A549 (cell line): ENCODE results near the gene RIPPLY3. TPM values are rescaled to one million over a fixed set of nuclear protein-coding genes. Genes with fewer than 3 reads are reported as not detected.

ENCODE experiments used
- ATAC-seq, 2 experiments: fragments of 200-7000 bp in 1 of 2; fragments of >200 bp in 1 of 2; cut with Nextera tagmentation in 1 of 2; cut with Tn5 transposase in 1 of 2; 3 replicates each; pipeline versions ENCODE4 v1.8.0 to v1.9.1; 2018 to 2020; ENCODE audit warnings: mild to moderate bottlenecking in 1 of 2, moderate library complexity in 1 of 2
- CTCF ChIA-PET: fragments of 300-600 bp; sonication (Branson Sonifier 250); formaldehyde crosslinking; extraction: SDS; loops from one replicate; lab custom pipeline; 2021; ENCODE audit warnings: antibody characterized with exemption, inconsistent platforms; lab: Yijun Ruan, JAX
- POLR2A ChIA-PET: fragments of 350-600 bp; formaldehyde crosslinking; extraction: SDS; loops from one replicate; lab custom pipeline; 2021; ENCODE audit warnings: antibody characterized with exemption, inconsistent platforms; lab: Yijun Ruan, JAX
- DNase-seq, 2 experiments: peaks; one replicate each; pipeline versions ENCODE4 v3.0.0 to v3.0.0-alpha.2; 2011 to 2016; ENCODE audit warnings: low read depth in 1 of 2, low spot score in 1 of 2
- FAIRE-seq: peaks from 2 replicates; lab custom pipeline; 2011; peaks lifted over from hg19 to GRCh38; lab: Jason Lieb, UNC
- H3K27ac ChIP-seq, 2 experiments: fragments of >200 bp; sonication (Bioruptor Twin); formaldehyde crosslinking; 3 replicates each; pipeline ENCODE4 v1.5.1; 2016 to 2017
- H3K4me1 ChIP-seq: fragments of >200 bp; sonication (Bioruptor Twin); formaldehyde crosslinking; 3 replicates; pipeline ENCODE4 v1.6.1; 2016
- H3K4me2 ChIP-seq: fragments of >200 bp; sonication (Bioruptor Twin); formaldehyde crosslinking; 3 replicates; pipeline ENCODE4 v1.6.1; 2016
- H3K4me3 ChIP-seq: fragments of >200 bp; sonication (Bioruptor Twin); formaldehyde crosslinking; 3 replicates; pipeline ENCODE4 v1.5.1; 2016
- H3K9me3 ChIP-seq: fragments of >200 bp; sonication (Bioruptor Twin); formaldehyde crosslinking; 3 replicates; pipeline ENCODE4 v1.6.1; 2016
- ATOH8 ChIP-seq: fragments of 250-450 bp; sonication (Bioruptor Pico); IDR thresholded peaks from 2 replicates; pipeline ENCODE4 v1.5.0; 2020; ENCODE audit warnings: low read depth, mild to moderate bottlenecking, moderate library complexity
- CHD2 ChIP-seq: fragments of 150-350 bp; IDR thresholded peaks from 2 replicates; pipeline ENCODE4 v1.6.1; 2014; ENCODE audit warnings: low read length; ENCODE audit not compliant: partially characterized antibody
- FOSB ChIP-seq: fragments of 250-450 bp; sonication (Bioruptor Pico); IDR thresholded peaks from 2 replicates; pipeline ENCODE4 v1.5.0; 2020; ENCODE audit warnings: mild to moderate bottlenecking, moderate library complexity
- GATA3 ChIP-seq: IDR thresholded peaks from 2 replicates; pipeline ENCODE4 v1.6.1; 2012; ENCODE audit warnings: borderline replicate concordance
- HEYL ChIP-seq: fragments of 250-450 bp; sonication (Bioruptor Pico); IDR thresholded peaks from 2 replicates; pipeline ENCODE4 v1.8.0; 2021; ENCODE audit warnings: mild to moderate bottlenecking, moderate library complexity
- HOXB13 ChIP-seq: fragments of 250-450 bp; sonication (Bioruptor Pico); IDR thresholded peaks from 2 replicates; pipeline ENCODE4 v1.5.0; 2020; ENCODE audit warnings: low read depth, mild to moderate bottlenecking, moderate library complexity
- JUN ChIP-seq, 2 experiments: fragments of >200 bp; sonication (Bioruptor Twin); formaldehyde crosslinking; IDR thresholded peaks; 2 replicates in 1 of 2; 3 replicates in 1 of 2; pipeline ENCODE4 v1.6.1; 2016 to 2017
- MAFK ChIP-seq: fragments of 450-650 bp; IDR thresholded peaks from 2 replicates; pipeline ENCODE4 v1.6.1; 2014; ENCODE audit not compliant: partially characterized antibody
- NR3C1 ChIP-seq: fragments of >200 bp; sonication (Bioruptor Twin); formaldehyde crosslinking; IDR thresholded peaks from 3 replicates; pipeline ENCODE4 v1.6.1; 2017
- POLR2AphosphoS2 ChIP-seq: conservative IDR thresholded peaks from 2 replicates; pipeline ENCODE4 v1.6.1; 2012; ENCODE audit warnings: low read length, improper control_type of control experiment, inconsistent platforms
- SMC3 ChIP-seq: fragments of >200 bp; sonication (Bioruptor Twin); formaldehyde crosslinking; IDR thresholded peaks from 3 replicates; pipeline ENCODE4 v1.6.1; 2018; ENCODE audit warnings: inconsistent platforms
- TFCP2L1 ChIP-seq: fragments of 250-450 bp; sonication (Bioruptor Pico); IDR thresholded peaks from 2 replicates; pipeline ENCODE4 v1.5.0; 2021; ENCODE audit warnings: mild to moderate bottlenecking
- WGBS: methylation state at CpG from one replicate; pipeline ENCODE4 v1.1.6; 2017; ENCODE audit errors: missing lambda C conversion rate; 5-methylcytosine and 5-hydroxymethylcytosine counted together
- polyA plus RNA-seq, 4 experiments: library from polyadenylated mRNA; depleted of rRNA in 3 of 4; stranded (reverse); fragments of >200 nt; fragmentation: RNase III in 1 of 4; extraction: RNeasy Plus Mini Kit Qiagen cat#74134 plus additional on column Dnase treatment in 1 of 4; gene quantifications; 2 replicates in 3 of 4; 3 replicates in 1 of 4; pipeline ENCODE4 v1.2.3, GENCODE V29; 2011 to 2017
- TF ChIP-seq, protein P1 (sequence below): fragments of >200 bp; sonication (Bioruptor Twin); formaldehyde crosslinking; IDR thresholded peaks from 2 replicates; pipeline ENCODE4 v1.6.1; 2016
- TF ChIP-seq, protein P2 (sequence below): fragments of >200 bp; sonication (Bioruptor Twin); formaldehyde crosslinking; IDR thresholded peaks from 3 replicates; pipeline ENCODE4 v1.6.1; 2016
- TF ChIP-seq, protein P3 (sequence below): IDR thresholded peaks from 2 replicates; pipeline ENCODE4 v1.6.1; 2012
- TF ChIP-seq, protein P4 (sequence below): fragments of 200-600 bp; sonication (generic); IDR thresholded peaks from 2 replicates; pipeline ENCODE4 v1.6.1; 2016; ENCODE audit warnings: antibody characterized with exemption, mild to moderate bottlenecking, moderate library complexity
- TF ChIP-seq, protein P5 (sequence below): fragments of >200 bp; sonication (Bioruptor Twin); formaldehyde crosslinking; IDR thresholded peaks from 3 replicates; pipeline ENCODE4 v1.5.1; 2016
- TF ChIP-seq, protein P6 (sequence below): IDR thresholded peaks from 2 replicates; pipeline ENCODE4 v1.6.1; 2012; ENCODE audit warnings: low read depth, borderline replicate concordance

The RIPPLY3 gene
- polyA plus RNA-seq, 2 of the 4 experiments (the other 2 are of a cell fraction) = 0.65 to 1.5 TPM

GRCh38 chr21:36989699-36990507 lies 16.6 kb upstream of the RIPPLY3 start (continued):
- peak; percentile 50; the same call in 1 of the 2 replicates for TF ChIP-seq TFCP2L1 (CRISPR knock-in tag)
- TF ChIP-seq, protein P1, sequence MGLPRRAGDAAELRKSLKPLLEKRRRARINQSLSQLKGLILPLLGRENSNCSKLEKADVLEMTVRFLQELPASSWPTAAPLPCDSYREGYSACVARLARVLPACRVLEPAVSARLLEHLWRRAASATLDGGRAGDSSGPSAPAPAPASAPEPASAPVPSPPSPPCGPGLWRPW = no peak
- TF ChIP-seq, protein P2, sequence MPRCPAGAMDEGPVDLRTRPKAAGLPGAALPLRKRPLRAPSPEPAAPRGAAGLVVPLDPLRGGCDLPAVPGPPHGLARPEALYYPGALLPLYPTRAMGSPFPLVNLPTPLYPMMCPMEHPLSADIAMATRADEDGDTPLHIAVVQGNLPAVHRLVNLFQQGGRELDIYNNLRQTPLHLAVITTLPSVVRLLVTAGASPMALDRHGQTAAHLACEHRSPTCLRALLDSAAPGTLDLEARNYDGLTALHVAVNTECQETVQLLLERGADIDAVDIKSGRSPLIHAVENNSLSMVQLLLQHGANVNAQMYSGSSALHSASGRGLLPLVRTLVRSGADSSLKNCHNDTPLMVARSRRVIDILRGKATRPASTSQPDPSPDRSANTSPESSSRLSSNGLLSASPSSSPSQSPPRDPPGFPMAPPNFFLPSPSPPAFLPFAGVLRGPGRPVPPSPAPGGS = 0 out of 3 replicates have a peak, but pooled peaks have one; percentile 18
- TF ChIP-seq SMC3 = peak; percentile 49

DNA sequence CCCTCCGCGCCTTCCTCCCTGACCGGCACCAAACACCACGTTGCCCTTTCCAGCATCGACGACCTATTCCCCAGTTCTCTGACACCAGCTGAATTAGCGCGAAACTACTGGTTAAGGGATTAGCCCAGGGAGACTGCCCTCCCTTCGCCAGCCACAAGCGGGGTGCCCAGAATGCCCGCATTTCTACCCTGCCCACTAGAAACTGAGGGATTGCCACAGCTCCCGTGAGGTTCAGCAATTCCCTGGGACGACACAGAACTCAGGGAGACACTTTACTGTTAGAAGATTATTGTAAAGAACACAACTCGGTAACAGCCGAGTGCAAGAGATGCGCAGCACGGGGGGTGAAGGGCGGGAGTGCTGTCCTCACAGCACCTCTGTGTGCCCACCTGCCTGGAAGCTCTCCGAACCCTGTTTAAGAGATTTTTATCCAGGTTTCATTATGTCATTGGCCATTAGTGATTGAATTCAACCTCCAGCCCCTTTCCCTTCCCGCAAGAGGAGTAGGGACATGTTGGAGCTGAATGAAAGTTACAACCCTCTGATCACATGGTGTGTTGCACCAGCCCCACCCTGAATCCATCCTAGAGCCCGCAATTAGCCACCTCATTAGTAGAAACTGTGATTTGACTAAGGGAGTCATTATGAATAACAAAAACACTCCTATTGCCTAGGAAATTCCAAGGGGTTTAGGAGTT lies 15.8 kb upstream of the RIPPLY3 start:
- H3K4me2 ChIP-seq = peak overlapping the region; percentile 67
- peaks cover 15% of the 10 kb centered on the region for H3K4me1 ChIP-seq
- no peak for ATAC-seq
- H3K4me3 ChIP-seq = peak overlapping the region; percentile 46
- H3K9me3 ChIP-seq = no peaks in the 10 kb centered on the region
- peak overlapping the region; percentile 80 to 96 for H3K27ac ChIP-seq
- CTCF ChIA-PET = interaction anchor here (0.6 to 5.8 kb wide), 17 partner anchors 8 to 571 kb away, joined by 3 to 36 read pairs (median 6); no protein-coding TSS in a partner anchor
- TF ChIP-seq, protein P3, sequence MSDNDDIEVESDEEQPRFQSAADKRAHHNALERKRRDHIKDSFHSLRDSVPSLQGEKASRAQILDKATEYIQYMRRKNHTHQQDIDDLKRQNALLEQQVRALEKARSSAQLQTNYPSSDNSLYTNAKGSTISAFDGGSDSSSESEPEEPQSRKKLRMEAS = 0 out of 2 replicates have a peak, but pooled peaks have one; percentile 2
- TF ChIP-seq, protein P4, sequence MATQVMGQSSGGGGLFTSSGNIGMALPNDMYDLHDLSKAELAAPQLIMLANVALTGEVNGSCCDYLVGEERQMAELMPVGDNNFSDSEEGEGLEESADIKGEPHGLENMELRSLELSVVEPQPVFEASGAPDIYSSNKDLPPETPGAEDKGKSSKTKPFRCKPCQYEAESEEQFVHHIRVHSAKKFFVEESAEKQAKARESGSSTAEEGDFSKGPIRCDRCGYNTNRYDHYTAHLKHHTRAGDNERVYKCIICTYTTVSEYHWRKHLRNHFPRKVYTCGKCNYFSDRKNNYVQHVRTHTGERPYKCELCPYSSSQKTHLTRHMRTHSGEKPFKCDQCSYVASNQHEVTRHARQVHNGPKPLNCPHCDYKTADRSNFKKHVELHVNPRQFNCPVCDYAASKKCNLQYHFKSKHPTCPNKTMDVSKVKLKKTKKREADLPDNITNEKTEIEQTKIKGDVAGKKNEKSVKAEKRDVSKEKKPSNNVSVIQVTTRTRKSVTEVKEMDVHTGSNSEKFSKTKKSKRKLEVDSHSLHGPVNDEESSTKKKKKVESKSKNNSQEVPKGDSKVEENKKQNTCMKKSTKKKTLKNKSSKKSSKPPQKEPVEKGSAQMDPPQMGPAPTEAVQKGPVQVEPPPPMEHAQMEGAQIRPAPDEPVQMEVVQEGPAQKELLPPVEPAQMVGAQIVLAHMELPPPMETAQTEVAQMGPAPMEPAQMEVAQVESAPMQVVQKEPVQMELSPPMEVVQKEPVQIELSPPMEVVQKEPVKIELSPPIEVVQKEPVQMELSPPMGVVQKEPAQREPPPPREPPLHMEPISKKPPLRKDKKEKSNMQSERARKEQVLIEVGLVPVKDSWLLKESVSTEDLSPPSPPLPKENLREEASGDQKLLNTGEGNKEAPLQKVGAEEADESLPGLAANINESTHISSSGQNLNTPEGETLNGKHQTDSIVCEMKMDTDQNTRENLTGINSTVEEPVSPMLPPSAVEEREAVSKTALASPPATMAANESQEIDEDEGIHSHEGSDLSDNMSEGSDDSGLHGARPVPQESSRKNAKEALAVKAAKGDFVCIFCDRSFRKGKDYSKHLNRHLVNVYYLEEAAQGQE = no peak
- TF ChIP-seq NR3C1 (no peak), JUN (IDR thresholded peaks at IDR 0.05) (no peak), ATOH8 (CRISPR knock-in tag) (no peak), HOXB13 (CRISPR knock-in tag) (peak; percentile 54; the same call in 1 of the 2 replicates)
- TF ChIP-seq, protein P5, sequence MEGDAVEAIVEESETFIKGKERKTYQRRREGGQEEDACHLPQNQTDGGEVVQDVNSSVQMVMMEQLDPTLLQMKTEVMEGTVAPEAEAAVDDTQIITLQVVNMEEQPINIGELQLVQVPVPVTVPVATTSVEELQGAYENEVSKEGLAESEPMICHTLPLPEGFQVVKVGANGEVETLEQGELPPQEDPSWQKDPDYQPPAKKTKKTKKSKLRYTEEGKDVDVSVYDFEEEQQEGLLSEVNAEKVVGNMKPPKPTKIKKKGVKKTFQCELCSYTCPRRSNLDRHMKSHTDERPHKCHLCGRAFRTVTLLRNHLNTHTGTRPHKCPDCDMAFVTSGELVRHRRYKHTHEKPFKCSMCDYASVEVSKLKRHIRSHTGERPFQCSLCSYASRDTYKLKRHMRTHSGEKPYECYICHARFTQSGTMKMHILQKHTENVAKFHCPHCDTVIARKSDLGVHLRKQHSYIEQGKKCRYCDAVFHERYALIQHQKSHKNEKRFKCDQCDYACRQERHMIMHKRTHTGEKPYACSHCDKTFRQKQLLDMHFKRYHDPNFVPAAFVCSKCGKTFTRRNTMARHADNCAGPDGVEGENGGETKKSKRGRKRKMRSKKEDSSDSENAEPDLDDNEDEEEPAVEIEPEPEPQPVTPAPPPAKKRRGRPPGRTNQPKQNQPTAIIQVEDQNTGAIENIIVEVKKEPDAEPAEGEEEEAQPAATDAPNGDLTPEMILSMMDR = no peak
- no peak for FAIRE-seq
- POLR2A ChIA-PET = interaction anchor here (0.6 to 1.7 kb wide), 4 partner anchors 12 to 22 kb away, joined by 3 to 5 read pairs (median 4); partner anchors contain the start of gene RIPPLY3
- DNase-seq = no peak
- WGBS = 65% methylated on average over 17 of the region's 21 CpGs

- H3K4me2 ChIP-seq = no peak overlapping the region
- POLR2A ChIA-PET = no interaction called here
- ATAC-seq (no peak), DNase-seq (no peak), FAIRE-seq (no peak)
- CTCF ChIA-PET = interaction anchor here (1.2 to 5.8 kb wide), 2 partner anchors 15 to 19 kb away, joined by 4 to 36 read pairs; no protein-coding TSS in a partner anchor
- TF ChIP-seq, protein P6, sequence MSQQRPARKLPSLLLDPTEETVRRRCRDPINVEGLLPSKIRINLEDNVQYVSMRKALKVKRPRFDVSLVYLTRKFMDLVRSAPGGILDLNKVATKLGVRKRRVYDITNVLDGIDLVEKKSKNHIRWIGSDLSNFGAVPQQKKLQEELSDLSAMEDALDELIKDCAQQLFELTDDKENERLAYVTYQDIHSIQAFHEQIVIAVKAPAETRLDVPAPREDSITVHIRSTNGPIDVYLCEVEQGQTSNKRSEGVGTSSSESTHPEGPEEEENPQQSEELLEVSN = no peak
- no peak for TF ChIP-seq GATA3
- TF ChIP-seq, protein P1 = no peak
- TF ChIP-seq, protein P3 = no peak
- TF ChIP-seq CHD2 = no peak
- TF ChIP-seq, protein P5 = no peak
- no peak for TF ChIP-seq HEYL (CRISPR knock-in tag)
- no peak for TF ChIP-seq POLR2AphosphoS2
- TF ChIP-seq MAFK = no peak
- no peak for TF ChIP-seq FOSB (CRISPR knock-in tag)
- WGBS = 62% methylated on average over 7 of the region's 7 CpGs
- no peak overlapping the region for H3K27ac ChIP-seq
- no peak overlapping the region for H3K4me3 ChIP-seq
- H3K4me1 ChIP-seq = peaks cover 11% of the 10 kb centered on the region
- H3K9me3 ChIP-seq = no peaks in the 10 kb centered on the region
Observed at GRCh38 chr21:36992671-36993070, 13.8 kb upstream of the RIPPLY3 start.
